Measurements from ENCODE around the gene BRF1. TPM values are rescaled to one million over a fixed set of nuclear protein-coding genes. Genes with fewer than 3 reads are reported as not detected.
A peak's percentile ranks its signal among the peaks of the same experiment; 100 is the strongest.

The BRF1 gene
- total RNA-seq, 1 experiment from 2014 or later: 26.4 TPM

DNA sequence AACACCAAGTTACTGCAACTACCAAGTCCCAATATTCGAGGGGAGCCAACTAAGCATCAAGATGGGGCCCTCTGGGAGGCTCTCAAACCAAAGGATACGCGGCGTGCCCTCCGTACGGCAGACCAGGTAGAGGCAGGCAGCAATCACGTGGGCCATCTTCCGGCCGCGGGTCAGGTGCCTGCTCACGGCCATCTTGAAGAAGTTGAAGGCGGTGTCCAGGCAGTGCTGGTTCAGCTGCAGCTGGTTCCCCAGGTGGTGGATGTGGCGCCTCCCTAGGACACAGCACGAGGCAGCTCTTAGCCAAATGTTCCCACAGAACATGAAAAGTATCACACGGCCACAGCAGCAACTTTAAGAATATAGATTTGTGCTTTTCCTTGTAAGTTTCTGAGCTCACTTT lies 28.2 kb downstream of the BRF1 start:
- ChIA-PET CTCF (no interaction called here), POLR2A (no interaction called here)
- TF ChIP-seq, protein P1, sequence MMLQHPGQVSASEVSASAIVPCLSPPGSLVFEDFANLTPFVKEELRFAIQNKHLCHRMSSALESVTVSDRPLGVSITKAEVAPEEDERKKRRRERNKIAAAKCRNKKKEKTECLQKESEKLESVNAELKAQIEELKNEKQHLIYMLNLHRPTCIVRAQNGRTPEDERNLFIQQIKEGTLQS (CRISPR knock-in tag; conservative IDR thresholded peaks at IDR 0.05): no peak
- TF ChIP-seq, protein P2, sequence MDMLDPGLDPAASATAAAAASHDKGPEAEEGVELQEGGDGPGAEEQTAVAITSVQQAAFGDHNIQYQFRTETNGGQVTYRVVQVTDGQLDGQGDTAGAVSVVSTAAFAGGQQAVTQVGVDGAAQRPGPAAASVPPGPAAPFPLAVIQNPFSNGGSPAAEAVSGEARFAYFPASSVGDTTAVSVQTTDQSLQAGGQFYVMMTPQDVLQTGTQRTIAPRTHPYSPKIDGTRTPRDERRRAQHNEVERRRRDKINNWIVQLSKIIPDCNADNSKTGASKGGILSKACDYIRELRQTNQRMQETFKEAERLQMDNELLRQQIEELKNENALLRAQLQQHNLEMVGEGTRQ (CRISPR knock-in tag; IDR thresholded peaks at IDR 0.05): 0 out of 2 replicates have a peak, but pooled peaks have one; percentile 25
- Mint-ChIP-seq H3K9me3 (no peaks in the 10 kb centered on the region), H3K4me3 (no peak overlapping the region), H3K4me1 (peaks cover 3% of the 10 kb centered on the region; the same call in 1 of the 2 replicates), H3K27me3 (ENCODE audit: low read depth) (no peaks in the 10 kb centered on the region), H3K36me3 (no peaks in the 10 kb centered on the region), H3K27ac (no peak overlapping the region)
- DNase-seq (ENCODE audit: low spot score) (no peak), ATAC-seq (peak; percentile 34; the same call in 1 of the 2 replicates)

DNA sequence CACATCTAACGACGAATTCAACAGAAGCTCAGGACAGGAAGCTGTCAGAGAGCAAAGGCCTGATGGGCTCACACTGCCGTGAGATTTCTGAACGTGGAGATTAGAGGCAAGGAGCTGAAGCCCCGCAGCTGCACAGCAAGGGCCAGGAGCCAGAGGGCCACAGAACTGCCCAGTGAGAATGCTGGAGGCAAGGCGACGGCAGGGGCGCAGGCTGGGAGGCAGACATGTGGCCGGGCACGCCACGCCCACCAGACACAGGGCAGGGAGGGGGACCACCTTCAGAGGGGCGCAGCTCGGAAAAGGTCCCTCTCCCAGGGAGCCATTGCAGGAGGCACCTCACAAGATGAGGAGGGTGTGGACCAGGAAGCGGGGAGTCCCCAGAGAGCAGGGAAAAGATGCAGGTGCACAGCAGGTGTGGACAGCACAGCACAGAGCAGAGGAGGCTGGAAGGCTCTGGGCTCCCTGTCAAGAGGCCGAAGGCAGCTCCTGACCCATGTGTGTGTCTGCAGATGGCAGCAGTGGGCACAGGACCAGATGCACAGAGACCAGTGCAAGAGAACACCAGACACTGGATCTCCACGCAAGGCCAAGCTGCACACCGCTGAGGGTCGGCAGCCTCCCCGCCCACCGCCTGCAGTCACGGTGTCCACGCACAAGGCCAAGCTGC lies 29.4 kb downstream of the BRF1 start:
- no peak for ATAC-seq
- POLR2A ChIA-PET: no interaction called here
- no peak for DNase-seq (ENCODE audit: low spot score)
- Mint-ChIP-seq H3K9me3 (no peaks in the 10 kb centered on the region), H3K36me3 (no peaks in the 10 kb centered on the region), H3K4me1 (peaks cover 3% of the 10 kb centered on the region; the same call in 1 of the 2 replicates), H3K4me3 (no peak overlapping the region), H3K27me3 (ENCODE audit: low read depth) (no peaks in the 10 kb centered on the region), H3K27ac (peak overlapping the region; percentile 44; the same call in 1 of the 2 replicates)
- CTCF ChIA-PET: interaction anchor here (0.9 to 1.0 kb wide), 2 partner anchors 20 to 209 kb away, joined by 3 to 4 read pairs; no protein-coding TSS in a partner anchor
- TF ChIP-seq KAT7 (CRISPR knock-in tag; IDR thresholded peaks at IDR 0.05; ENCODE audit: borderline replicate concordance) (no peak), SMAD4 (CRISPR knock-in tag; IDR thresholded peaks at IDR 0.05) (no peak), RORB (CRISPR knock-in tag; IDR thresholded peaks at IDR 0.05) (no peak), FOXP1 (CRISPR knock-in tag; IDR thresholded peaks at IDR 0.05; ENCODE audit: borderline replicate concordance) (no peak), ATF1 (CRISPR knock-in tag; IDR thresholded peaks at IDR 0.05) (no peak), TCF7 (CRISPR knock-in tag; IDR thresholded peaks at IDR 0.05; ENCODE audit: low read depth) (no peak), ZNF396 (CRISPR knock-in tag; IDR thresholded peaks at IDR 0.05; ENCODE audit: borderline replicate concordance) (no peak), RELA (CRISPR knock-in tag; IDR thresholded peaks at IDR 0.05; ENCODE audit: borderline replicate concordance) (no peak)
- TF ChIP-seq, protein P3, sequence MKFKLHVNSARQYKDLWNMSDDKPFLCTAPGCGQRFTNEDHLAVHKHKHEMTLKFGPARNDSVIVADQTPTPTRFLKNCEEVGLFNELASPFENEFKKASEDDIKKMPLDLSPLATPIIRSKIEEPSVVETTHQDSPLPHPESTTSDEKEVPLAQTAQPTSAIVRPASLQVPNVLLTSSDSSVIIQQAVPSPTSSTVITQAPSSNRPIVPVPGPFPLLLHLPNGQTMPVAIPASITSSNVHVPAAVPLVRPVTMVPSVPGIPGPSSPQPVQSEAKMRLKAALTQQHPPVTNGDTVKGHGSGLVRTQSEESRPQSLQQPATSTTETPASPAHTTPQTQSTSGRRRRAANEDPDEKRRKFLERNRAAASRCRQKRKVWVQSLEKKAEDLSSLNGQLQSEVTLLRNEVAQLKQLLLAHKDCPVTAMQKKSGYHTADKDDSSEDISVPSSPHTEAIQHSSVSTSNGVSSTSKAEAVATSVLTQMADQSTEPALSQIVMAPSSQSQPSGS (CRISPR knock-in tag; IDR thresholded peaks at IDR 0.05; ENCODE audit: borderline replicate concordance, low read depth): no peak
- TF ChIP-seq, protein P4, sequence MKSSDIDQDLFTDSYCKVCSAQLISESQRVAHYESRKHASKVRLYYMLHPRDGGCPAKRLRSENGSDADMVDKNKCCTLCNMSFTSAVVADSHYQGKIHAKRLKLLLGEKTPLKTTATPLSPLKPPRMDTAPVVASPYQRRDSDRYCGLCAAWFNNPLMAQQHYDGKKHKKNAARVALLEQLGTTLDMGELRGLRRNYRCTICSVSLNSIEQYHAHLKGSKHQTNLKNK (CRISPR knock-in tag; IDR thresholded peaks at IDR 0.05): no peak

DNA sequence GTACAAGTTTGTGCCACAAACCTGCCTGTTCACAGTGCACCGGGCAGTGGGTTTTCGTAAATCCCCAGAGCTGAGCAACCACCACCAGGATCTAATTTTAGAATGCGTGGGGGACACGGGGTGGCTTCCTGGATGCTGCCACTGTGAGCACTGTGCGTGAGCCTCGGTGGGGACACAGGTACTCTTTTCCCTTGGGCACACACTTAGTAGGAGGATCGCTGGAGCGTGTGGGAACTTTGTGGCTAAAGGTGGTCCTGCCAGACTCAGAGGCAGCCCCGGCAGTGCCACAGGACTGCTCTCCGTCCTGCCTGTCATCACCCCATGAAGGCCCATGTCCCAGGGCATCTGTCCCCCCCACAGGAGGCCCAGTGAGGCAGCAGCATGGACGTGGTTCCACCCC lies 31.4 kb downstream of the BRF1 start:
- ATAC-seq: no peak
- TF ChIP-seq NR1H2 (CRISPR knock-in tag; IDR thresholded peaks at IDR 0.05) (no peak), TEAD4 (CRISPR knock-in tag; IDR thresholded peaks at IDR 0.05) (no peak), RORB (CRISPR knock-in tag; IDR thresholded peaks at IDR 0.05) (no peak), ETV6 (CRISPR knock-in tag; IDR thresholded peaks at IDR 0.05) (no peak), ZNF317 (CRISPR knock-in tag; IDR thresholded peaks at IDR 0.05; ENCODE audit: borderline replicate concordance, low read depth) (no peak), ZNF121 (CRISPR knock-in tag; IDR thresholded peaks at IDR 0.05) (no peak), MYBL2 (CRISPR knock-in tag; IDR thresholded peaks at IDR 0.05) (no peak), ZBTB21 (CRISPR knock-in tag; IDR thresholded peaks at IDR 0.05; ENCODE audit: borderline replicate concordance) (no peak), GABPB1 (CRISPR knock-in tag; IDR thresholded peaks at IDR 0.05) (no peak)
- TF ChIP-seq, protein P5, sequence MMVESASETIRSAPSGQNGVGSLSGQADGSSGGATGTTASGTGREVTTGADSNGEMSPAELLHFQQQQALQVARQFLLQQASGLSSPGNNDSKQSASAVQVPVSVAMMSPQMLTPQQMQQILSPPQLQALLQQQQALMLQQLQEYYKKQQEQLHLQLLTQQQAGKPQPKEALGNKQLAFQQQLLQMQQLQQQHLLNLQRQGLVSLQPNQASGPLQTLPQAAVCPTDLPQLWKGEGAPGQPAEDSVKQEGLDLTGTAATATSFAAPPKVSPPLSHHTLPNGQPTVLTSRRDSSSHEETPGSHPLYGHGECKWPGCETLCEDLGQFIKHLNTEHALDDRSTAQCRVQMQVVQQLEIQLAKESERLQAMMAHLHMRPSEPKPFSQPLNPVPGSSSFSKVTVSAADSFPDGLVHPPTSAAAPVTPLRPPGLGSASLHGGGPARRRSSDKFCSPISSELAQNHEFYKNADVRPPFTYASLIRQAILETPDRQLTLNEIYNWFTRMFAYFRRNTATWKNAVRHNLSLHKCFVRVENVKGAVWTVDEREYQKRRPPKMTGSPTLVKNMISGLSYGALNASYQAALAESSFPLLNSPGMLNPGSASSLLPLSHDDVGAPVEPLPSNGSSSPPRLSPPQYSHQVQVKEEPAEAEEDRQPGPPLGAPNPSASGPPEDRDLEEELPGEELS (CRISPR knock-in tag; IDR thresholded peaks at IDR 0.05): no peak
- Mint-ChIP-seq H3K4me3 (no peak overlapping the region), H3K27me3 (ENCODE audit: low read depth) (no peaks in the 10 kb centered on the region), H3K36me3 (no peaks in the 10 kb centered on the region; the same call in 1 of the 2 replicates), H3K9me3 (no peaks in the 10 kb centered on the region), H3K4me1 (no peaks in the 10 kb centered on the region), H3K27ac (no peak overlapping the region)
- POLR2A ChIA-PET: no interaction called here
- no peak for DNase-seq (ENCODE audit: low spot score)
- CTCF ChIA-PET: interaction anchor here (1.1 kb wide), 1 partner anchor 83 kb away, joined by 4 read pairs; no protein-coding TSS in a partner anchor

Measured in WTC11 (cell line).